DOHH2 (cell line): ENCODE data around the gene VCL.

ENCODE experiments used
- H3F3A ChIP-seq: fragments of 200-600 bp; sonication (generic), shearing (Covaris generic); 2 replicates; pipeline ENCODE4 v1.6.0; 2016; ENCODE audit warnings: antibody characterized with exemption, mild to moderate bottlenecking; ENCODE audit not compliant: control insufficient read depth, insufficient read depth
- H3K27ac ChIP-seq: fragments of 200-600 bp; sonication (generic); 2 replicates; pipeline ENCODE4 v1.5.1; 2014; ENCODE audit warnings: low read depth, mild to moderate bottlenecking, low read length, moderate library complexity
- H3K27me3 ChIP-seq: fragments of 200-600 bp; sonication (generic); 2 replicates; pipeline ENCODE4 v1.6.1; 2014; ENCODE audit warnings: mild to moderate bottlenecking, low read length, mixed read lengths; ENCODE audit not compliant: control insufficient read depth
- H3K36me3 ChIP-seq: fragments of 200-600 bp; sonication (generic); 2 replicates; pipeline ENCODE4 v1.6.1; 2014; ENCODE audit warnings: mild to moderate bottlenecking, low read length, moderate library complexity, mixed read lengths; ENCODE audit not compliant: control insufficient read depth
- H3K4me1 ChIP-seq: fragments of 200-600 bp; sonication (generic); 2 replicates; pipeline ENCODE4 v1.6.1; 2014; ENCODE audit warnings: mild to moderate bottlenecking, low read length, mixed read lengths; ENCODE audit not compliant: control insufficient read depth
- H3K4me2 ChIP-seq: fragments of 200-600 bp; sonication (generic); 2 replicates; pipeline ENCODE4 v1.6.0; 2014; ENCODE audit warnings: mild to moderate bottlenecking, low read length, moderate library complexity
- H3K4me3 ChIP-seq: fragments of 200-600 bp; sonication (generic); 2 replicates; pipeline ENCODE4 v1.5.1; 2014; ENCODE audit warnings: mild to moderate bottlenecking, low read length, mixed read lengths
- H3K79me2 ChIP-seq: fragments of 200-600 bp; sonication (generic); 2 replicates; pipeline ENCODE4 v1.6.1; 2014; ENCODE audit warnings: mild to moderate bottlenecking, low read length, mixed read lengths; ENCODE audit not compliant: control insufficient read depth
- H3K9me2 ChIP-seq: fragments of 200-600 bp; sonication (generic); replicated peaks from 2 replicates; pipeline ENCODE4 v1.6.1; 2014; ENCODE audit warnings: mild to moderate bottlenecking, low read length, mixed read lengths; ENCODE audit not compliant: control insufficient read depth
- H3K9me3 ChIP-seq: fragments of 200-600 bp; sonication (generic); 2 replicates; pipeline ENCODE4 v1.6.1; 2014; ENCODE audit warnings: antibody characterized with exemption, low read length, mixed read lengths; ENCODE audit not compliant: control insufficient read depth, insufficient read depth
- H4K20me1 ChIP-seq: fragments of 200-600 bp; sonication (generic); 2 replicates; pipeline ENCODE4 v1.6.0; 2014; ENCODE audit warnings: low read depth, mild to moderate bottlenecking, antibody characterized with exemption, low read length, moderate library complexity; ENCODE audit not compliant: control insufficient read depth, insufficient read depth
- EZH2phosphoT487 ChIP-seq: fragments of 200-600 bp; sonication (generic); IDR thresholded peaks from 2 replicates; pipeline ENCODE4 v1.6.1; 2017; ENCODE audit warnings: borderline replicate concordance, mild to moderate bottlenecking, antibody characterized with exemption, low read length, moderate library complexity, mixed read lengths
- TF ChIP-seq, protein P1 (sequence below): fragments of 200-600 bp; sonication (generic); IDR thresholded peaks from one replicate; pipeline ENCODE4 v1.5.1; 2014; ENCODE audit warnings: antibody characterized with exemption, mild to moderate bottlenecking, low read depth, low read length; ENCODE audit not compliant: poor library complexity, severe bottlenecking

Gene VCL

DNA sequence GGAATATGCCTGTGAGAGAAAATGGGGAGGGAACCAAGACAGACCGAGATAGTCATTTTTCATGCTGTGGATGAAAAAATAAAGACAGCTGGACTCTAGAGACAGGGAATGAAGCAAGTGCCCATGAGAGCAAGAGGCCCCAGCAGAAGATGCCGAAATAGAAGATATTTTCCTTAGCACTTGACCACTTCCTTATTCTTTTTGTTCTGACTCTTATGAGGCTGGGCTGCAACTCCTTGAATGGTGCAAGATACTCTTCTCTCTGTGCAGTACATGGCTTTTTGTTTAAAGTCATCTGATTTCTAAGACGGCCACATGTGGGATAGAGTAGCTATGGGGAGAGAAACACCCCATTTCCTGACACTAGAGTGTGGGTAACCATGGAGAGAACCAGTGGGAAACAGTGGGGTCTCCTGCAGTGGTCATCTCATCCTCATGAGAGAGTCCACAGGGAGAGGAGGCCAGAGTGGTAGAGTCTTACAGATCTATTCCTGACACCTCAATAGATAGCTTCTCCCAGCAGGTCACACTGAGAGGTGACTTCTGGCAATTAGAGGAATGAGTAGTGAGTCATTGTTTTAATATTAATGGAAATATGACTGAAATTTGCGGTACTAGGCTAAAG is 18.0 kb upstream of the VCL start:
- Histone ChIP-seq H3K4me2 (peak overlapping the region; percentile 58), H3K36me3 (no peaks in the 10 kb centered on the region), H3K79me2 (no peaks in the 10 kb centered on the region), H3K4me3 (peak overlapping the region; percentile 44), H3K27ac (peak overlapping the region; percentile 38; the same call in 1 of the 2 replicates), H3F3A (0 out of 2 replicates have a peak, but pooled peaks cover 3% of the 10 kb centered on the region), H3K9me2 (no peaks in the 10 kb centered on the region), H4K20me1 (no peaks in the 10 kb centered on the region), H3K27me3 (no peaks in the 10 kb centered on the region), H3K4me1 (peaks cover 36% of the 10 kb centered on the region), H3K9me3 (no peaks in the 10 kb centered on the region)
- no peak for TF ChIP-seq EZH2phosphoT487
- TF ChIP-seq, protein P1, sequence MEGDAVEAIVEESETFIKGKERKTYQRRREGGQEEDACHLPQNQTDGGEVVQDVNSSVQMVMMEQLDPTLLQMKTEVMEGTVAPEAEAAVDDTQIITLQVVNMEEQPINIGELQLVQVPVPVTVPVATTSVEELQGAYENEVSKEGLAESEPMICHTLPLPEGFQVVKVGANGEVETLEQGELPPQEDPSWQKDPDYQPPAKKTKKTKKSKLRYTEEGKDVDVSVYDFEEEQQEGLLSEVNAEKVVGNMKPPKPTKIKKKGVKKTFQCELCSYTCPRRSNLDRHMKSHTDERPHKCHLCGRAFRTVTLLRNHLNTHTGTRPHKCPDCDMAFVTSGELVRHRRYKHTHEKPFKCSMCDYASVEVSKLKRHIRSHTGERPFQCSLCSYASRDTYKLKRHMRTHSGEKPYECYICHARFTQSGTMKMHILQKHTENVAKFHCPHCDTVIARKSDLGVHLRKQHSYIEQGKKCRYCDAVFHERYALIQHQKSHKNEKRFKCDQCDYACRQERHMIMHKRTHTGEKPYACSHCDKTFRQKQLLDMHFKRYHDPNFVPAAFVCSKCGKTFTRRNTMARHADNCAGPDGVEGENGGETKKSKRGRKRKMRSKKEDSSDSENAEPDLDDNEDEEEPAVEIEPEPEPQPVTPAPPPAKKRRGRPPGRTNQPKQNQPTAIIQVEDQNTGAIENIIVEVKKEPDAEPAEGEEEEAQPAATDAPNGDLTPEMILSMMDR, result no peak

DNA sequence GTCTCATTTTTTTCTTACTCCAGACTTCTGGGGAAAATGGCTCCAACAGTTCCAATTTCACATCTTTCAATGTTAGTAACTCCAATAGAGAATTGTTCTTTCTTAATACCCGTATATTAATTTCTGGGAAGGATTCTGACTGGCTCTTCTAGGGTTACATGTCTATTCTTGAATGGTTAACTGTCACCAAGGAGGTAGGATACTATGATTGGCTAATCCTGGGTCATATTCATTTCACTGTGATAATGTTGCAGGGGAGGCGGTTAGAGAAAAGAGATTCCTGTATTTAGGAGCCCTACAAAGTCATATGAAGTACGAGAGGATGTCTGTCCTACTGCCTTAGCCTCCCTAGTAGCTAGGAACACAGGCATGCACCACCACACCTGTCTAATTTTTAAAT is 16.1 kb upstream of the VCL start:
- H3K4me1 ChIP-seq, result peaks cover 29% of the 10 kb centered on the region
- H3K4me3 ChIP-seq, result no peak overlapping the region
- no peaks in the 10 kb centered on the region for H3K9me3 ChIP-seq
- H4K20me1 ChIP-seq, result no peaks in the 10 kb centered on the region
- H3K27me3 ChIP-seq, result no peaks in the 10 kb centered on the region
- H3K9me2 ChIP-seq, result no peaks in the 10 kb centered on the region
- H3K36me3 ChIP-seq, result no peaks in the 10 kb centered on the region
- H3K79me2 ChIP-seq, result no peaks in the 10 kb centered on the region
- H3K27ac ChIP-seq, result no peak overlapping the region
- no peaks in the 10 kb centered on the region for H3F3A ChIP-seq
- no peak overlapping the region for H3K4me2 ChIP-seq
- TF ChIP-seq, protein P1, result no peak
- TF ChIP-seq EZH2phosphoT487, result no peak

DNA sequence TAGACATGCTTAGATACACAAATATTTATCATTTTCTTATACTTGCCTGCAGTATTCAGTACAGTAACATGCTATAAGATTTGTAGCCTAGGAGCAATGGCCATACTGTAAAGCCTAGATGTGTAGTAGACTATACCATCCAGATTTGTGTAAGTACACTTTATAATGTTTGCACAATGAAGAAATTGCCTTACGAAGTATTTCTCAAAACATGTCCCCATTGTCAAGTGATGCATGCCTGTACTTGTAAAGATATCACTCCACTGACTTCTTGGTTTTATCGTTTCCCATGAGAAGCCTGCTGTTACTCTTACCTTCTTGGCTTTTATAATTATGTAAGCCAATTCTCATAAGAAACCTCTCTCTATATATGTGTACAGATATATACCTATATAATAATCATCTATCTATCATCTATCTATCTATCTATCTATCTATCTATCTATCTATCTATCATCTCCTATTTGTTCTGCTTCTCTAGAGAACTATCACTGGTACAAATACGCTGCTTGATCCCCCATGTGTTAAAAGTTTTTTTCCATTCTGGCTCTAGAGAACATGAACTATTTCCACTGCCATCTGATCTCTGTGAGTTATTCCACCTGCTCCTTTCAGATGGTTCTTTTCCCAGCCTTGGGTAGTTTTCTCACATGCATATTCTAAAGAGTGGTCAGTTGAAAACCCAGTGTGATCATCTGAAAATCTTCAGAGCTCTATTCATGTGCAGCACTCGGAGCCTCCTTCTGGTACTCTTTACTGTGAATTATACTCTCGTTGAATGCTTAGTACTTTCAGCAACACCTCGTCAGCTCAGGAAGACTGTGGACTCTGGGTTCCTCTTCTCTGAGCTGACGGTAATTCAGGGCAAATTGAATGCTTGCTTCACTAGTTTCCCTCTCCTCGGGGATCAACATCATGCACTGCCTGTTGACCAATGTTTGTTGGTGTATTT is 14.5 kb upstream of the VCL start:
- no peaks in the 10 kb centered on the region for H3K9me3 ChIP-seq
- no peaks in the 10 kb centered on the region for H3K27me3 ChIP-seq
- peaks cover 39% of the 10 kb centered on the region for H3K4me1 ChIP-seq
- no peaks in the 10 kb centered on the region for H3K9me2 ChIP-seq
- no peak overlapping the region for H3K4me3 ChIP-seq
- TF ChIP-seq, protein P1, result no peak
- no peak for TF ChIP-seq EZH2phosphoT487
- H3K36me3 ChIP-seq, result no peaks in the 10 kb centered on the region
- H3F3A ChIP-seq, result no peaks in the 10 kb centered on the region
- peak overlapping the region; percentile 13 for H3K4me2 ChIP-seq
- H3K79me2 ChIP-seq, result no peaks in the 10 kb centered on the region
- H4K20me1 ChIP-seq, result no peaks in the 10 kb centered on the region
- no peak overlapping the region for H3K27ac ChIP-seq
